K562 (cell line): ENCODE data around the gene UNC5B. TPM values are rescaled to one million over a fixed set of nuclear protein-coding genes. Genes with fewer than 3 reads are reported as not detected.

ENCODE experiments used
- ARID1B ChIP-seq: fragments of 450-650 bp; IDR thresholded peaks from 2 replicates; pipeline ENCODE4 v1.6.1; 2016; ENCODE audit warnings: antibody characterized with exemption, mild to moderate bottlenecking, inconsistent platforms
- KDM4B ChIP-seq, 2 experiments: fragments of 450-650 bp in 1 of 2; sonication (generic) in 1 of 2; IDR thresholded peaks; 2 replicates each; pipeline ENCODE4 v1.6.1; 2016 to 2017; ENCODE audit warnings: borderline replicate concordance in 2 of 2, antibody characterized with exemption in 1 of 2, low read depth in 1 of 2, mild to moderate bottlenecking in 1 of 2
- LCOR ChIP-seq: sonication (generic); formaldehyde crosslinking; IDR thresholded peaks from 2 replicates; pipeline ENCODE4 v1.8.0; 2022; ENCODE audit warnings: mild to moderate bottlenecking, missing genetic modification reagents
- MAZ ChIP-seq, 2 experiments: fragments of 450-650 bp in 1 of 2; sonication (generic) in 1 of 2; formaldehyde crosslinking; IDR thresholded peaks in 1 of 2; conservative IDR thresholded peaks in 1 of 2; 2 replicates each; pipeline versions ENCODE4 v1.4.0 to v1.5.0; 2020; ENCODE audit warnings: mild to moderate bottlenecking in 1 of 2, missing genetic modification reagents in 1 of 2
- MYC ChIP-seq, 2 experiments: fragments of 250-450 bp in 1 of 2; sonication (Bioruptor Pico) in 1 of 2; IDR thresholded peaks; 2 replicates each; pipeline versions ENCODE4 v1.5.1 to v1.6.1; 2012 to 2021; ENCODE audit warnings: low read depth in 2 of 2, borderline replicate concordance in 1 of 2, improper control_type of control experiment in 1 of 2, low read length in 1 of 2, mild to moderate bottlenecking in 1 of 2, moderate library complexity in 1 of 2
- NFYB ChIP-seq: IDR thresholded peaks from 2 replicates; pipeline ENCODE4 v1.6.1; 2011; ENCODE audit warnings: mild to moderate bottlenecking, moderate library complexity; ENCODE audit not compliant: insufficient read length; ENCODE audit errors: extremely low read depth
- RAD21 ChIP-seq, 2 experiments: fragments of 250-450 bp in 1 of 2; fragments of 450-650 bp in 1 of 2; sonication (Bioruptor Pico) in 1 of 2; formaldehyde crosslinking in 1 of 2; IDR thresholded peaks in 1 of 2; conservative IDR thresholded peaks in 1 of 2; 2 replicates each; pipeline versions ENCODE4 v1.4.0 to v1.8.0; 2020 to 2022; ENCODE audit warnings: mild to moderate bottlenecking in 2 of 2, moderate library complexity in 1 of 2
- RCOR1 ChIP-seq, 2 experiments: IDR thresholded peaks; 2 replicates each; pipeline ENCODE4 v1.6.1; 2012; ENCODE audit warnings: low read depth in 2 of 2, low read length in 2 of 2, borderline replicate concordance in 1 of 2, improper control_type of control experiment in 1 of 2
- RNF2 ChIP-seq: sonication (generic); IDR thresholded peaks from 2 replicates; pipeline ENCODE4 v1.6.1; 2016
- SMAD4 ChIP-seq: fragments of 250-450 bp; sonication (Bioruptor Pico); conservative IDR thresholded peaks from 2 replicates; pipeline ENCODE4 v1.8.0; 2021; ENCODE audit warnings: inconsistent platforms, mild to moderate bottlenecking, moderate library complexity
- ZNF589 ChIP-seq: fragments of 200-800 bp; sonication (Bioruptor generic); IDR thresholded peaks from 2 replicates; pipeline ENCODE4 v1.6.1; 2016; ENCODE audit warnings: low read depth, missing genetic modification characterization, missing compliant biosample characterization
- polyA plus RNA-seq, 8 experiments: library from polyadenylated mRNA; depleted of rRNA in 4 of 8; stranded (reverse) in 5 of 8; unstranded in 3 of 8; fragments of >200 nt; fragmentation: Nextera tagmentation in 2 of 8; fragmentation: Illumina TruSeq in 1 of 8; extraction: Ambion mirVana in 2 of 8; extraction: Trizol in 1 of 8; gene quantifications; 2 replicates each; pipeline versions ENCODE4 v1.2.1 to v1.2.3, GENCODE V29; 2011 to 2014; ENCODE audit warnings: inconsistent platforms in 1 of 8, missing spikeins in 1 of 8
- total RNA-seq, 7 experiments: library from RNA; depleted of rRNA in 6 of 7; stranded (reverse); fragments of >200 nt in 6 of 7; fragmentation: Illumina TruSeq in 2 of 7; extraction: Trizol in 2 of 7; gene quantifications; 2 replicates each; pipeline versions ENCODE4 v1.2.1 to v1.2.3, GENCODE V29; 2011 to 2021; ENCODE audit warnings: low replicate concordance in 1 of 7
- TF ChIP-seq, protein P1 (sequence below): fragments of 250-450 bp; sonication (Bioruptor Pico); IDR thresholded peaks from 2 replicates; pipeline ENCODE4 v1.5.0; 2021; ENCODE audit warnings: mild to moderate bottlenecking, borderline replicate concordance
- TF ChIP-seq, protein P2 (sequence below), 2 experiments: IDR thresholded peaks; 2 replicates each; pipeline ENCODE4 v1.6.1; 2012; ENCODE audit warnings: improper control_type of control experiment in 2 of 2, low read depth in 2 of 2, low read length in 2 of 2, borderline replicate concordance in 1 of 2
- TF ChIP-seq, protein P3 (sequence below): sonication (generic); formaldehyde crosslinking; IDR thresholded peaks from 2 replicates; pipeline ENCODE4 v1.9.0; 2022; ENCODE audit warnings: mild to moderate bottlenecking, missing genetic modification reagents
- TF ChIP-seq, protein P4 (sequence below), 3 experiments: IDR thresholded peaks in 2 of 3; conservative IDR thresholded peaks in 1 of 3; 2 replicates each; pipeline ENCODE4 v1.5.1; 2011 to 2012; ENCODE audit warnings: low read length in 3 of 3, mild to moderate bottlenecking in 3 of 3, control low read depth in 2 of 3, improper control_type of control experiment in 1 of 3, inconsistent platforms in 1 of 3, low read depth in 1 of 3, mixed read lengths in 1 of 3, moderate library complexity in 1 of 3; ENCODE audit not compliant: insufficient read depth in 2 of 3

Gene UNC5B
- total and polyA plus RNA-seq, 9 of the 15 experiments (the other 6 are each of a cell fraction or from before 2014, with no cell fraction given), result 0.10 to 8.4 (median 2.1) TPM

DNA sequence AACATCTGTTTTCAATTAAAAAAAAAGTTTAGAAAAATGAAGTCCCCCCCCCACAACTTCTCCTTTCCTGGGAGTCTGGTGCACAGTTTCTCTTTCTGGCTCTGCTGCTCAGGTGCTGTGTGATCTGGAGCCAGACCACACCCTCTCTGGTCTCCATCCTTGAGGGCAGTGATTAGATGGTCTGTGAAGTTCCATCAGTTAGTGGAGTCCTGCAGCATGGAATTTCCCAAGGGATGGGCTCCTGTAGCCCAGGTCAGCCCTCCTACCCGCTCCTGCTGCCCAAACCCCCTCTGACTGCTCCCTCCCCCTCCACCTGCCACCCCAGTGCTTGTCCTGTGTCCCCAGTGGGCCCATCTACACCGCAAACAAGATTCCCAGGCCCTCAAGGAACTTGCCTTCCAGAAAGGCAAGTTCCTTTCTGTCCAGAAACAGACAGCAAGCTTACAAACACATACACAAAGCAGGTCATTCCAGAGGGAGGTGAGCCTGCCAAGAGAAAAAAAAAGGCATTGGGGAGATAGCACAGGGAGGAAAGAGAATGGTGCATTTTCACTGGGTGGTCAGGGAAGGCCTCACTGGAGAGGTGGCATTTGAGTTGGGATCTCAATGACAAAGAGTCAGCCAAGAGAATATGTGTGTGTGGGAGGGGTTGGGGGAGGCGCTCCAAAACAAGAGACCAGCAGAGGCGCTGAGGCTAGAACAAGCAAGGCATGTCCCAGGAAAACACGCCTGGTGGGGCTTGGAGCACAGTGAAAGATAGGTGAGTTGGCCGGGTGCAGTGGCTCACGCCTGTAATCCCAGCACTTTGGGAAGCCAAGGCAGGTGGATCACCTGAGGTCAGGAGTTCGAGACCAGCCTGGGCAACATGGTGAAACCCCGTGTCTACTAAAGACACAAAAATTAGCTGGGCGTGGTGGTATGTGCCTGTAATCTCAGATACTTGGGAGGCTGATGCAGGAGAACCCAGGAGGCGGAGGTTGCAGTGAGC is 57.2 kb downstream of the UNC5B start (continued):
- peak; percentile 41; the same call in 1 of the 2 replicates for TF ChIP-seq ZNF589 (CRISPR knock-in tag)
- TF ChIP-seq RCOR1 (IDR thresholded peaks at IDR 0.05; ENCODE audit: borderline replicate concordance in 1 of 2, low read depth in 2 of 2, low read length in 2 of 2), result peak in 1 of 2 experiments; percentile 74; a peak in 1 of 4 replicates
- TF ChIP-seq, protein P1, sequence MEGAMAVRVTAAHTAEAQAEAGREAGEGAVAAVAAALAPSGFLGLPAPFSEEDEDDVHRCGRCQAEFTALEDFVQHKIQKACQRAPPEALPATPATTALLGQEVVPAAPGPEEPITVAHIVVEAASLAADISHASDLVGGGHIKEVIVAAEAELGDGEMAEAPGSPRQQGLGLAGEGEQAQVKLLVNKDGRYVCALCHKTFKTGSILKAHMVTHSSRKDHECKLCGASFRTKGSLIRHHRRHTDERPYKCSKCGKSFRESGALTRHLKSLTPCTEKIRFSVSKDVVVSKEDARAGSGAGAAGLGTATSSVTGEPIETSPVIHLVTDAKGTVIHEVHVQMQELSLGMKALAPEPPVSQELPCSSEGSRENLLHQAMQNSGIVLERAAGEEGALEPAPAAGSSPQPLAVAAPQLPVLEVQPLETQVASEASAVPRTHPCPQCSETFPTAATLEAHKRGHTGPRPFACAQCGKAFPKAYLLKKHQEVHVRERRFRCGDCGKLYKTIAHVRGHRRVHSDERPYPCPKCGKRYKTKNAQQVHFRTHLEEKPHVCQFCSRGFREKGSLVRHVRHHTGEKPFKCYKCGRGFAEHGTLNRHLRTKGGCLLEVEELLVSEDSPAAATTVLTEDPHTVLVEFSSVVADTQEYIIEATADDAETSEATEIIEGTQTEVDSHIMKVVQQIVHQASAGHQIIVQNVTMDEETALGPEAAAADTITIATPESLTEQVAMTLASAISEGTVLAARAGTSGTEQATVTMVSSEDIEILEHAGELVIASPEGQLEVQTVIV (CRISPR knock-in tag), result peak; percentile 58; the same call in 1 of the 2 replicates
- TF ChIP-seq, protein P2, sequence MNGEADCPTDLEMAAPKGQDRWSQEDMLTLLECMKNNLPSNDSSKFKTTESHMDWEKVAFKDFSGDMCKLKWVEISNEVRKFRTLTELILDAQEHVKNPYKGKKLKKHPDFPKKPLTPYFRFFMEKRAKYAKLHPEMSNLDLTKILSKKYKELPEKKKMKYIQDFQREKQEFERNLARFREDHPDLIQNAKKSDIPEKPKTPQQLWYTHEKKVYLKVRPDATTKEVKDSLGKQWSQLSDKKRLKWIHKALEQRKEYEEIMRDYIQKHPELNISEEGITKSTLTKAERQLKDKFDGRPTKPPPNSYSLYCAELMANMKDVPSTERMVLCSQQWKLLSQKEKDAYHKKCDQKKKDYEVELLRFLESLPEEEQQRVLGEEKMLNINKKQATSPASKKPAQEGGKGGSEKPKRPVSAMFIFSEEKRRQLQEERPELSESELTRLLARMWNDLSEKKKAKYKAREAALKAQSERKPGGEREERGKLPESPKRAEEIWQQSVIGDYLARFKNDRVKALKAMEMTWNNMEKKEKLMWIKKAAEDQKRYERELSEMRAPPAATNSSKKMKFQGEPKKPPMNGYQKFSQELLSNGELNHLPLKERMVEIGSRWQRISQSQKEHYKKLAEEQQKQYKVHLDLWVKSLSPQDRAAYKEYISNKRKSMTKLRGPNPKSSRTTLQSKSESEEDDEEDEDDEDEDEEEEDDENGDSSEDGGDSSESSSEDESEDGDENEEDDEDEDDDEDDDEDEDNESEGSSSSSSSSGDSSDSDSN (IDR thresholded peaks at IDR 0.05; ENCODE audit: borderline replicate concordance in 1 of 2, low read depth in 2 of 2, low read length in 2 of 2), result peak in 1 of 2 experiments; percentile 34; a peak in 1 of 4 replicates
- TF ChIP-seq LCOR, result 0 out of 2 replicates have a peak, but pooled peaks have one; percentile 25
- TF ChIP-seq, protein P3, sequence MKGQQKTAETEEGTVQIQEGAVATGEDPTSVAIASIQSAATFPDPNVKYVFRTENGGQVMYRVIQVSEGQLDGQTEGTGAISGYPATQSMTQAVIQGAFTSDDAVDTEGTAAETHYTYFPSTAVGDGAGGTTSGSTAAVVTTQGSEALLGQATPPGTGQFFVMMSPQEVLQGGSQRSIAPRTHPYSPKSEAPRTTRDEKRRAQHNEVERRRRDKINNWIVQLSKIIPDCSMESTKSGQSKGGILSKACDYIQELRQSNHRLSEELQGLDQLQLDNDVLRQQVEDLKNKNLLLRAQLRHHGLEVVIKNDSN (CRISPR knock-in tag), result 0 out of 2 replicates have a peak, but pooled peaks have one; percentile 10
- TF ChIP-seq NFYB, result no peak
- peak; percentile 34; the same call in 1 of the 2 replicates for TF ChIP-seq RNF2
- peak; percentile 27; the same call in 1 of the 2 replicates for TF ChIP-seq MYC (IDR thresholded peaks at IDR 0.05; ENCODE audit: low read depth, low read length)
- TF ChIP-seq MYC (CRISPR knock-in tag; IDR thresholded peaks at IDR 0.05; ENCODE audit: borderline replicate concordance, low read depth), result peak; percentile 27; the same call in 1 of the 2 replicates
- TF ChIP-seq KDM4B (IDR thresholded peaks at IDR 0.05; ENCODE audit: borderline replicate concordance in 2 of 2, low read depth in 1 of 2), result no peak
- peak in 1 of 2 experiments; percentile 35; a peak in 3 of 4 replicates for TF ChIP-seq MAZ (CRISPR knock-in tag; conservative IDR thresholded peaks at IDR 0.05 in 1 of 2, IDR thresholded peaks at IDR 0.05 in 1 of 2)
- TF ChIP-seq RAD21 (CRISPR knock-in tag; conservative IDR thresholded peaks at IDR 0.05 in 1 of 2, IDR thresholded peaks at IDR 0.05 in 1 of 2), result peak in 1 of 2 experiments; percentile 8; a peak in 1 of 4 replicates
- TF ChIP-seq ARID1B, result peak; percentile 56; the same call in 1 of the 2 replicates
- TF ChIP-seq, protein P4, sequence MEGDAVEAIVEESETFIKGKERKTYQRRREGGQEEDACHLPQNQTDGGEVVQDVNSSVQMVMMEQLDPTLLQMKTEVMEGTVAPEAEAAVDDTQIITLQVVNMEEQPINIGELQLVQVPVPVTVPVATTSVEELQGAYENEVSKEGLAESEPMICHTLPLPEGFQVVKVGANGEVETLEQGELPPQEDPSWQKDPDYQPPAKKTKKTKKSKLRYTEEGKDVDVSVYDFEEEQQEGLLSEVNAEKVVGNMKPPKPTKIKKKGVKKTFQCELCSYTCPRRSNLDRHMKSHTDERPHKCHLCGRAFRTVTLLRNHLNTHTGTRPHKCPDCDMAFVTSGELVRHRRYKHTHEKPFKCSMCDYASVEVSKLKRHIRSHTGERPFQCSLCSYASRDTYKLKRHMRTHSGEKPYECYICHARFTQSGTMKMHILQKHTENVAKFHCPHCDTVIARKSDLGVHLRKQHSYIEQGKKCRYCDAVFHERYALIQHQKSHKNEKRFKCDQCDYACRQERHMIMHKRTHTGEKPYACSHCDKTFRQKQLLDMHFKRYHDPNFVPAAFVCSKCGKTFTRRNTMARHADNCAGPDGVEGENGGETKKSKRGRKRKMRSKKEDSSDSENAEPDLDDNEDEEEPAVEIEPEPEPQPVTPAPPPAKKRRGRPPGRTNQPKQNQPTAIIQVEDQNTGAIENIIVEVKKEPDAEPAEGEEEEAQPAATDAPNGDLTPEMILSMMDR (IDR thresholded peaks at IDR 0.05 in 2 of 3, conservative IDR thresholded peaks at IDR 0.05 in 1 of 3; ENCODE audit: insufficient read depth in 2 of 3, low read depth in 1 of 3, low read length in 3 of 3), result peak; percentile 6 to 31 (median 22); a peak in 1 of 6 replicates
- 0 out of 2 replicates have a peak, but pooled peaks have one; percentile 13 for TF ChIP-seq SMAD4 (CRISPR knock-in tag)
